AG08395 (cell line): ENCODE measurements around the gene EYA3.

Source experiments
- DNase-seq: peaks from one replicate; pipeline ENCODE4 v3.0.0; 2012; ENCODE audit warnings: mixed read lengths, low spot score

The EYA3 gene

DNA sequence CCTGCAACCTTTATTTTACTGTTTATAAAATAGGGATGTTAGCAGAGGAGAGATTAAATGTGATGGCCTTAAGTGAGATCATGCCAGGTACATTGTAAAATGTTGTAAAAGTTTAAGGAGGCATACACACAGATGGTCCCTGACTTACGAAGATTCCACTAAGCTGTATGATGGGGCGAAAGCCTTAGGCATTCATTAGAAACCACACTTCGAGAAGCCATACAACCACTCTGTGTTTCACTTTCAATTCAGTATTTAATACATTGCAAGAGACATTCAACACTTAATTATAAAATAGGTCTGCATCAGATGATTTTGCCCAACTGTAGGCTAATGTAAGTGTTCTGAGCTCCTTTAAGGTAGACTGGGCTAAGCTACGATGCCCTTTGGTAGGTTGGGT lies 149.9 kb downstream of the EYA3 start:
- no peak for DNase-seq

DNA sequence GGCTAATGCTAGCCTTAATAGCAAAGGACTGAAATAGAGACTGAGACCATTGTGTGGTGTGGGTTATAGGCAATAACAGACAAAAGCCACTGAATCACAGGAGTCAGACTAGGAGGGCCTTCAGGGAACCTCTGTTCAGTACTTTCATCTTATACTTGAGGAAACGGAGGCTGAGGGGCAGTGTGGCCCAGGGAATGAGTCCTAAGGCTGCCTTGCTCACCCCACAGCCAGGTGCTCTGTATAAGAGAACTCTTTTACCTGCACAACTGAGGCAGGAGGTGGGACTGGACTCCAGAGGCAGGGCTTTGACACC lies 150.9 kb downstream of the EYA3 start:
- no peak for DNase-seq

DNA sequence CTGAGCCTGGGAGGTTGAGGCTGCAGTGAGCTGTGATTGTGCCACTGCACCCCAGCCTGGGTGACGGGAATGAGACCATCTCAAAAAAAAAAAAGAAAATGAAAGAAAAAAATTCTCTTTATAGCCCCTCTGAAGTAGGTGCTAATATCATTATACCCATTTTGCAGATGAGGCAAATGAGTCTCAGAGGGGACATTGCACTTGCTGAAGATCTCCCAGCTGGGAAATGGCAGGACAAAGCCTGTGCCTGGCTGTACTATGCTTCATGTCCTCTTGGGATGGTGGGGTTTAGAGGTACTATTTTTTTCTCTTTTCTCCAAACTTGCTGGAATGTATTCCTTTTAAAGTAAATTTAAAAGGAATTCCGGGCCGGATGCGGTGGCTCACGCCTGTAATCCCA lies 152.0 kb downstream of the EYA3 start:
- DNase-seq = no peak

DNA sequence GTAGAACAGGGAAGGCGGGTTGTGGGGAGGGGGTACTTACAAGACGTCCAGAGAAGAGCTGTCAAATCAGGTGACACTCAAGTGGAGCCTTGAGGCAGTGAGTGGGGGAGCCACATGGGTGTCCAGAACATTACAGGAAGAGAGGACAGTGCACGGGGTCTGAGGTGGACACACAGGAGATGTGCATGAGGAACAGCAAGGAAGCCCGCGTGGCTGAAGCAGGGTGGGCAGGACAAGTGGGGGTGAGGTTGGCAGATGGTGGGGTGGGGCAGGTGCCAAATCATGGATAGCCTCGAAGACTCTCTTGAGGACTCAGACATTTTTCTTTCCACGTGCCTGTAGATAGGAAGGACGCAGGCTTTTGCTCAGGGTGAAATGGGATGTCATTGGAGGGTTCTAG lies 152.7 kb downstream of the EYA3 start:
- no peak for DNase-seq

DNA sequence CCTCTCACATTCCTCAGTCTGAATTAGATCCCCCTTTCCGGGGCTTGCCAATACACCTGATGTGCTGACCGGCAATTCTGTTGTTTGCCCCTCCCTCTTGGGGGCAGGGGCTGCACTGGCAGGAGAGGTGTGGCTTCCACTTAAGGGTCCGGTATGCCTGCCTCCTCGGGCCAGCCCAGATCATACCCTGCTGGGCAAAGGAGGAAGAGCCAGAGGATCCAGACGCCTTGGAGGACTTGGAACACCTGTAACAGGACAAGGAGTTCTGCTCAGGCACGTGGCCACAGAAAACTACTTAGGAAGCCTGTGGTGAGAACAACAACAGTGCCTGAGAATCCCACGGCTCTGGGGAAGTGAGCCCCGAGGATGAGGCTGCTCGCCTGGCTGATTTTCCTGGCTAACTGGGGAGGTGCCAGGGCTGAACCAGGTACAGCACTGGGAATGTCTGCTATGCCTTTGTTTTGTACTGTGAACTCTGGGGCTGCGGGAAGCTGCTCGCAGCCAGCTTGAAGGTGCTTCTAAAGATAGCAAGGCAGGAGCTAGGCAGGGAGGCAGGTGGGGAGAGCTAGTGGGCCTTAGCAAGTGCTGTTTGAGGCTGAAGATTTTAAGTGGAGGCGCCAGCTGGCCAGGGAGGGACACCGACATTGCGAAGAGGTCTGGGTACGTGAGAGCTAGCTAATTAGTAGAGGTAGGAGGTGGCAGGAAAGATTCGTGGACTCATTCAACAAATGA lies 153.4 kb downstream of the EYA3 start, which contains the start of gene SMPDL3B:
Gene SMPDL3B (plus strand): TSS at position 183 of the 732 bp plus-strand sequence. CDS start 184 bp downstream, at position 367.
- no peak for DNase-seq

DNA sequence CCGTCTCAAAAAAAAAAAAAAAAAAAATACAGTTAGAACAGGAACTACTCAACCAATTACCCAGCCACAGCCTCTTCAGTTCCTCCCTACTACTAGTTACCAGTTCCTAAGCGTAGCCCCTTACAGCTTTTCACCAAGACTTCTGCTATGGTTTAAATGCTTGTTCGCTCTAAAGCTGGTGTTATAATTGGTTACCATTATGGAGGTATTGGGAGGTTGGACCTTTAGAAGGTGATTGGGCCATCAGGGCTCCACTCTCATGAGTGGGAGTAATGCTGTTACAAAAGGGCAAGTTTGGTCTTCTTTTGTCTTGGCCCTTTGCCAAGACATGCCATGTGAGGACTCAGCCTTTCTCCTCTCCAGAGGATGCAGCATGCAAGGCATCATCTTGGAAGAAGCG lies 156.7 kb downstream of the EYA3 start:
- DNase-seq = no peak

DNA sequence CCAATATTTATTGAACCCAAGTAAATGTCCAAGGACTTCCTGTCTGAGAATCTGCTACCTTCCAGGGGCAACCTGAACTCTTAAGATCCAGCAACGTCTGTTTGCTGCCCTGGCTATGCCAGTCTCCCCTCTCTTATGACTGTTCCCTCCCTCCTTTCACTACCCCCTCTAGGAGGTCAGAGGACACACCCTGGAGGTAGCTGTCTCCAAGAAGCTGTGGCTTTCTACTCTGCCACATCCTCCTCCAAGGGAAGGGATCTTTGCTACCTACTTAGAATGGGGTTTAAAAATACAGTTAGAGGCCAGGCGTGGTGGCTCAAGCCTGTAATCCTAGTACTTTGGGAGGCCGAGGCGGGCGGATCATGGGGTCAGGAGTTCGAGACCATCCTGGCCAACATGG lies 157.2 kb downstream of the EYA3 start:
- DNase-seq = no peak

DNA sequence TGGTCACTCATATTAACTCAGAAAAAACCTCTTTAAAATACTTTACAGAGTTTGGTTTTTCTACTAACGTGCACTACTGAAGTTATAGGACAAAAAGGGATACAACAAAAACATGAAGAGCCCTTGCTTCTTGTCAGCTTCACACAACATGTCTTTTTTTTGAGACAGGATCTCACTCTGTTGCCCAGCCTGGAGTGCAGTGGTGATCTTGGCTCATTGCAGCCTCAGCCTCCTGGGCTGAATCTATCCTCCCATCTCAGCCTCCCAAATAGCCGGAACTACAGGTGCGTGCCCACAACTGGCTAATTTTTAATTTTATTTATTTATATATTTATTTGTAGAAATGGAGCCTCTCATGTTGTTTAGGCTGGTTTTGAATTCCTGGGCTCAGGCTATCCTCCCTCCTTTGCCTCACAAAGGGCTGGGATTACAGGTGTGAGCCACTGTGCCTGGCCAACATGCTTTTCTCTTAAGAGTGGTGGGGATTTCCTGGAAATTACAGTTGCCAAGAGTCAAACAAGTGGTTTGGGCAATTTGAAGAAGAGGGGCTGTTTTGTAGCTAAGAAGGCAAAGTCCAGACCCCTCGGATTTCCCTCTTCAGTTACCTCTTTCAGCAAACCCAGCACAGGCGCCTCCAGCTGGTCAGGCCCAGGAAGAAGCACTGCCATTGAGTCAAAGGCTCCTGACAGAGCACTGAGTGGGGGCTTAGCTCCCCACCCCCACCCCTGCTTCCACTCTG lies 160.0 kb downstream of the EYA3 start:
- DNase-seq = no peak

DNA sequence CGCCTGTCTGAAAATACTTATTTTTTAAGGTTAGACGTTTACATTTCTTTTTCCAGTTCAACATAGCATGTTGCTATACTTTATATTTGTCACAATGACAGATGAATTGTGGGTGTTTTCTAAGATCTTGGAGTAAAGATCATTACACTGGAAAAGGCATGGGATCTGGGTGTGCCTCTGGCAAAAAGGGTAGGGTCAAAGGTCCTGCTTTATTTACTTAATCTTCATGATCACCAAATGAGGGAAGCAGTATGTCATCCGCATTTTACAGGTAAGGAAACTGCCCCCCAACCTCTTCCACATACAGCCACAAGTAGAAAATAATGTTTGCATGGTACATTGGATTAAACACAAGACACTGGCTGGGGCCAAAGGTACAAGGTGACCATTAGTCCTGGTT lies 166.1 kb downstream of the EYA3 start:
- no peak for DNase-seq
